A673 (cell line): ENCODE measurements around the gene RAB4A. TPM values are rescaled to one million over a fixed set of nuclear protein-coding genes. Genes with fewer than 3 reads are reported as not detected.

Experiments used
- BruUV-seq: library from RNA; stranded (reverse); fragments of 400-500 nt; replicated peaks from 2 replicates; lab custom pipeline; 2021; lab: Mats Ljungman, UMichigan
- CTCF ChIA-PET: fragments of 300-600 bp; sonication (Branson Sonifier 250); formaldehyde crosslinking; loops from one replicate; lab custom pipeline; 2022; ENCODE audit warnings: antibody characterized with exemption; lab: Charles Lee
- POLR2A ChIA-PET: fragments of 300-600 bp; sonication (Branson Sonifier 250); formaldehyde crosslinking; loops from one replicate; lab custom pipeline; 2022; ENCODE audit warnings: antibody characterized with exemption; ENCODE audit not compliant: low non-redundant PET; lab: Charles Lee
- DNase-seq: peaks from one replicate; pipeline ENCODE4 v3.0.0-alpha.2; 2015; ENCODE audit warnings: low spot score
- H3K27ac ChIP-seq: fragments of 200-600 bp; sonication (generic); 2 replicates; pipeline ENCODE4 v1.5.1; 2016; ENCODE audit warnings: mixed run types, low read depth, mild to moderate bottlenecking, mixed read lengths, antibody characterized with exemption, low read length; ENCODE audit not compliant: poor library complexity, severe bottlenecking
- H3K27me3 ChIP-seq: fragments of 200-600 bp; sonication (generic); replicated peaks from 2 replicates; pipeline ENCODE4 v1.6.1; 2017; ENCODE audit warnings: mixed run types, low read depth, mild to moderate bottlenecking, mixed read lengths, antibody characterized with exemption, low read length; ENCODE audit not compliant: insufficient read depth, poor library complexity
- H3K36me3 ChIP-seq: fragments of 200-600 bp; sonication (generic); 2 replicates; pipeline ENCODE4 v1.6.1; 2016; ENCODE audit warnings: mixed run types, mild to moderate bottlenecking, mixed read lengths, antibody characterized with exemption, low read length; ENCODE audit not compliant: insufficient read depth, poor library complexity, severe bottlenecking
- H3K4me1 ChIP-seq: fragments of 200-600 bp; sonication (generic); 2 replicates; pipeline ENCODE4 v1.6.1; 2017; ENCODE audit warnings: mixed run types, mild to moderate bottlenecking, mixed read lengths, antibody characterized with exemption, low read length; ENCODE audit not compliant: insufficient read depth, poor library complexity, severe bottlenecking
- H3K4me3 ChIP-seq: fragments of 200-600 bp; sonication (generic); 2 replicates; pipeline ENCODE4 v1.5.1; 2016; ENCODE audit warnings: low read depth, mixed run types, mild to moderate bottlenecking, mixed read lengths, low read length; ENCODE audit not compliant: poor library complexity, severe bottlenecking
- H3K9me3 ChIP-seq: fragments of 200-600 bp; sonication (generic); 2 replicates; pipeline ENCODE4 v1.6.1; 2016; ENCODE audit warnings: mixed run types, low read depth, mild to moderate bottlenecking, mixed read lengths, antibody characterized with exemption, low read length; ENCODE audit not compliant: poor library complexity, severe bottlenecking
- EZH2 ChIP-seq: fragments of 200-600 bp; sonication (generic); IDR thresholded peaks from 2 replicates; pipeline ENCODE4 v1.6.1; 2017; ENCODE audit warnings: borderline replicate concordance, low read depth, mild to moderate bottlenecking, mixed read lengths, antibody characterized with exemption, low read length; ENCODE audit not compliant: poor library complexity, severe bottlenecking
- intact Hi-C: fragments of 100-400 bp; cut with micrococcal nuclease; formaldehyde crosslinking; loops from one replicate; pipeline ENCODE4 v1.10.0; 2022; ENCODE audit not compliant: unreplicated experiment
- total RNA-seq: library from RNA; stranded (reverse); gene quantifications from 2 replicates; pipeline ENCODE4 v1.2.3, GENCODE V29; 2021
- TF ChIP-seq, protein P1 (sequence below): fragments of 300-800, 200-600 bp; sonication (generic); conservative IDR thresholded peaks from 2 replicates; pipeline ENCODE4 v1.5.1; 2017; ENCODE audit warnings: low read depth, mild to moderate bottlenecking, antibody characterized with exemption, low read length, moderate library complexity, mixed read lengths

The RAB4A gene
- total RNA-seq, 1 experiment from 2014 or later, result 51.6 TPM

- BruUV-seq, result no TSS peak
- ChIA-PET POLR2A (no interaction called here), CTCF (no interaction called here)
- Histone ChIP-seq H3K9me3 (peaks cover 6% of the 10 kb centered on the region), H3K27me3 (no peaks in the 10 kb centered on the region), H3K36me3 (no peaks in the 10 kb centered on the region), H3K4me3 (no peak overlapping the region), H3K4me1 (no peaks in the 10 kb centered on the region), H3K27ac (no peak overlapping the region)
- TF ChIP-seq, protein P1, sequence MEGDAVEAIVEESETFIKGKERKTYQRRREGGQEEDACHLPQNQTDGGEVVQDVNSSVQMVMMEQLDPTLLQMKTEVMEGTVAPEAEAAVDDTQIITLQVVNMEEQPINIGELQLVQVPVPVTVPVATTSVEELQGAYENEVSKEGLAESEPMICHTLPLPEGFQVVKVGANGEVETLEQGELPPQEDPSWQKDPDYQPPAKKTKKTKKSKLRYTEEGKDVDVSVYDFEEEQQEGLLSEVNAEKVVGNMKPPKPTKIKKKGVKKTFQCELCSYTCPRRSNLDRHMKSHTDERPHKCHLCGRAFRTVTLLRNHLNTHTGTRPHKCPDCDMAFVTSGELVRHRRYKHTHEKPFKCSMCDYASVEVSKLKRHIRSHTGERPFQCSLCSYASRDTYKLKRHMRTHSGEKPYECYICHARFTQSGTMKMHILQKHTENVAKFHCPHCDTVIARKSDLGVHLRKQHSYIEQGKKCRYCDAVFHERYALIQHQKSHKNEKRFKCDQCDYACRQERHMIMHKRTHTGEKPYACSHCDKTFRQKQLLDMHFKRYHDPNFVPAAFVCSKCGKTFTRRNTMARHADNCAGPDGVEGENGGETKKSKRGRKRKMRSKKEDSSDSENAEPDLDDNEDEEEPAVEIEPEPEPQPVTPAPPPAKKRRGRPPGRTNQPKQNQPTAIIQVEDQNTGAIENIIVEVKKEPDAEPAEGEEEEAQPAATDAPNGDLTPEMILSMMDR, result no peak
- no peak for TF ChIP-seq EZH2
- intact Hi-C loops, result no loop called here
- DNase-seq, result no peak
Measured at GRCh38 chr1:229243638-229244037, 27.3 kb upstream of the RAB4A start.

DNA sequence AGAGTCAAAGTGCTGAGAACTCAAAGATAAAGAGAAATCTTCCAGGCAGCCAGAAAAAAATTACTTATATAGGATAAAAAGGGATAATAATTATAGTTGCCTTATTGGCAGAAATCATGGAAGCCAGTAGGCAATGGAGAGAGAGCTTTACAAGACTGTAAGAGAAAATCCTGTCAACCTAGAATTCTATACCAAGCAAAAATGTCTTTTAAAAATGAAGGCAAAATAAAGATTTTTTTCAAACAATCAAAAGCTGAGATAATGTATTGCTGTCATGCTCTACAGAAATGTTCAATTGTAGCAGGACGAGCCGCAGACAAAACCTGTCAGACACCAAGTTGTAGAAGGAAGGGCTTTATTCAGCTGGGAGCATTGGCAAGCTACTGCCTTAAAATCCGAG lies 26.8 kb upstream of the RAB4A start:
- Histone ChIP-seq H3K9me3 (peaks cover 6% of the 10 kb centered on the region), H3K4me3 (no peak overlapping the region), H3K27me3 (no peaks in the 10 kb centered on the region), H3K36me3 (no peaks in the 10 kb centered on the region), H3K27ac (no peak overlapping the region), H3K4me1 (no peaks in the 10 kb centered on the region)
- TF ChIP-seq EZH2, result no peak
- TF ChIP-seq, protein P1, result no peak
- ChIA-PET CTCF (no interaction called here), POLR2A (no interaction called here)
- intact Hi-C loops, result no loop called here
- no peak for DNase-seq
- no TSS peak for BruUV-seq

- no peak for DNase-seq
- Histone ChIP-seq H3K4me3 (no peak overlapping the region), H3K4me1 (no peaks in the 10 kb centered on the region), H3K27ac (no peak overlapping the region), H3K27me3 (no peaks in the 10 kb centered on the region), H3K36me3 (no peaks in the 10 kb centered on the region), H3K9me3 (peaks cover 6% of the 10 kb centered on the region)
- TF ChIP-seq, protein P1, result no peak
- ChIA-PET POLR2A (no interaction called here), CTCF (no interaction called here)
- BruUV-seq, result no TSS peak
- intact Hi-C loops, result no loop called here
Measured at GRCh38 chr1:229247871-229248270, 23.0 kb upstream of the RAB4A start.
